Progenitor cell of endocrine pancreas (in vitro differentiated cells): ENCODE results near the gene TRPM2. TPM values are rescaled to one million over a fixed set of nuclear protein-coding genes. Genes with fewer than 3 reads are reported as not detected.

Experiments
- DNase-seq: peaks from one replicate; pipeline ENCODE4 v3.0.0; 2021; ENCODE audit warnings: low spot score; ENCODE audit not compliant: unreplicated experiment
- H3K27ac Mint-ChIP-seq: 2 replicates; pipeline ENCODE4 v1.8.0; 2021; ENCODE audit warnings: mild to moderate bottlenecking, moderate library complexity, mixed read lengths
- H3K27me3 Mint-ChIP-seq: 2 replicates; pipeline ENCODE4 v1.8.0; 2021; ENCODE audit warnings: mixed read lengths
- H3K36me3 Mint-ChIP-seq: 2 replicates; pipeline ENCODE4 v1.8.0; 2022; ENCODE audit warnings: mixed read lengths; ENCODE audit not compliant: insufficient read depth
- H3K4me1 Mint-ChIP-seq: 2 replicates; pipeline ENCODE4 v1.8.0; 2021; ENCODE audit warnings: low read depth, mixed read lengths
- H3K4me3 Mint-ChIP-seq: 2 replicates; pipeline ENCODE4 v1.8.0; 2021; ENCODE audit warnings: low read depth, mild to moderate bottlenecking, moderate library complexity, mixed read lengths
- H3K9me3 Mint-ChIP-seq: 2 replicates; pipeline ENCODE4 v1.8.0; 2021; ENCODE audit warnings: low read depth, mixed read lengths
- CTCF ChIP-seq: fragments of 200-600 bp; sonication (generic); IDR thresholded peaks from one replicate; pipeline ENCODE4 v1.5.0; 2021; ENCODE audit warnings: antibody characterized with exemption, mild to moderate bottlenecking; ENCODE audit not compliant: unreplicated experiment
- total RNA-seq: library from RNA; stranded (reverse); gene quantifications from 2 replicates; pipeline ENCODE4 v1.2.1, GENCODE V29; 2021

TRPM2 gene
- total RNA-seq, 1 donor from 2014 or later, result 0.17 TPM

- Mint-ChIP-seq H3K9me3 (no peaks in the 10 kb centered on the region), H3K4me1 (no peaks in the 10 kb centered on the region), H3K36me3 (no peaks in the 10 kb centered on the region), H3K27me3 (no peaks in the 10 kb centered on the region), H3K4me3 (no peak overlapping the region), H3K27ac (no peak overlapping the region)
- DNase-seq, result no peak
- TF ChIP-seq CTCF, result no peak
Observed at GRCh38 chr21:44326716-44327602, 26.5 kb upstream of the TRPM2 start.

GRCh38 chr21:44327603-44327974 lies 25.8 kb upstream of the TRPM2 start:
- Mint-ChIP-seq H3K27me3 (no peaks in the 10 kb centered on the region), H3K4me1 (no peaks in the 10 kb centered on the region), H3K9me3 (no peaks in the 10 kb centered on the region), H3K36me3 (no peaks in the 10 kb centered on the region), H3K4me3 (no peak overlapping the region), H3K27ac (no peak overlapping the region)
- TF ChIP-seq CTCF, result no peak
- DNase-seq, result no peak

- Mint-ChIP-seq H3K4me3 (no peak overlapping the region), H3K27ac (no peak overlapping the region), H3K36me3 (peaks cover 1% of the 10 kb centered on the region), H3K9me3 (no peaks in the 10 kb centered on the region), H3K27me3 (no peaks in the 10 kb centered on the region), H3K4me1 (no peaks in the 10 kb centered on the region)
- no peak for TF ChIP-seq CTCF
- DNase-seq, result no peak
Observed at GRCh38 chr21:44328242-44328895, 25.1 kb upstream of the TRPM2 start.

GRCh38 chr21:44329086-44329889 lies 24.1 kb upstream of the TRPM2 start:
- DNase-seq, result no peak
- TF ChIP-seq CTCF, result no peak
- no peaks in the 10 kb centered on the region for H3K9me3 Mint-ChIP-seq
- H3K4me1 Mint-ChIP-seq, result no peaks in the 10 kb centered on the region
- peak overlapping the region; percentile 73 for H3K27ac Mint-ChIP-seq
- H3K4me3 Mint-ChIP-seq, result no peak overlapping the region
- peaks cover 1% of the 10 kb centered on the region for H3K36me3 Mint-ChIP-seq
- no peaks in the 10 kb centered on the region for H3K27me3 Mint-ChIP-seq
